Vagina (tissue), 2 donors: ENCODE measurements around the gene ULK2. TPM values are rescaled to one million over a fixed set of nuclear protein-coding genes. Genes with fewer than 3 reads are reported as not detected.

Experiments
- DNase-seq, 2 donors: peaks; one replicate each; pipeline ENCODE4 v3.0.0-alpha.2; 2017; ENCODE audit errors: extremely low spot score in 2 of 2
- H3K27ac ChIP-seq: fragments of 200-600 bp; sonication (generic); one replicate; pipeline ENCODE4 v1.5.1; 2019
- H3K27me3 ChIP-seq: fragments of 200-600 bp; sonication (generic); one replicate; pipeline ENCODE4 v1.5.1; 2019
- H3K36me3 ChIP-seq, 2 donors: fragments of 200-600 bp; sonication (generic); one replicate each; pipeline ENCODE4 v1.5.1; 2017 to 2019
- H3K4me1 ChIP-seq: fragments of 200-600 bp; sonication (generic); one replicate; pipeline ENCODE4 v1.5.1; 2019
- H3K4me3 ChIP-seq, 2 donors: fragments of 200-600 bp; sonication (generic); 1 replicate in 1 of 2; 2 replicates in 1 of 2; pipeline ENCODE4 v1.5.1; 2016 to 2019
- H3K9me3 ChIP-seq: fragments of 200-600 bp; sonication (generic); one replicate; pipeline ENCODE4 v1.5.1; 2019
- POLR2A ChIP-seq, 2 donors: fragments of 450-650 bp; IDR thresholded peaks; one replicate each; pipeline ENCODE4 v1.6.1; 2017; ENCODE audit warnings: antibody characterized with exemption in 2 of 2, mild to moderate bottlenecking in 2 of 2, moderate library complexity in 2 of 2
- POLR2AphosphoS5 ChIP-seq, 2 donors: sonication (generic); formaldehyde crosslinking; IDR thresholded peaks; one replicate each; pipeline ENCODE4 v1.9.0; 2017; ENCODE audit warnings: antibody characterized with exemption in 2 of 2, mild to moderate bottlenecking in 2 of 2, low read depth in 1 of 2; ENCODE audit not compliant: insufficient read depth in 1 of 2
- intact Hi-C: fragments of 100-400 bp; cut with DNase I; formaldehyde crosslinking; loops from one replicate; pipeline ENCODE4 v1.15.1; 2023
- total RNA-seq: library from RNA; depleted of rRNA; stranded (reverse); fragments of >200 nt; gene quantifications from one replicate; pipeline ENCODE4 v1.2.3, GENCODE V29; 2016
- TF ChIP-seq, protein P1 (sequence below), 3 experiments: fragments of 450-650 bp in 2 of 3; fragments of 200-600 bp in 1 of 3; sonication (generic) in 1 of 3; IDR thresholded peaks; one replicate each; pipeline ENCODE4 v1.5.1; 2017 to 2019; ENCODE audit warnings: antibody characterized with exemption in 3 of 3, mild to moderate bottlenecking in 2 of 3, moderate library complexity in 2 of 3

ULK2 gene
- total RNA-seq, 1 donor from 2014 or later: 25.3 TPM

DNA sequence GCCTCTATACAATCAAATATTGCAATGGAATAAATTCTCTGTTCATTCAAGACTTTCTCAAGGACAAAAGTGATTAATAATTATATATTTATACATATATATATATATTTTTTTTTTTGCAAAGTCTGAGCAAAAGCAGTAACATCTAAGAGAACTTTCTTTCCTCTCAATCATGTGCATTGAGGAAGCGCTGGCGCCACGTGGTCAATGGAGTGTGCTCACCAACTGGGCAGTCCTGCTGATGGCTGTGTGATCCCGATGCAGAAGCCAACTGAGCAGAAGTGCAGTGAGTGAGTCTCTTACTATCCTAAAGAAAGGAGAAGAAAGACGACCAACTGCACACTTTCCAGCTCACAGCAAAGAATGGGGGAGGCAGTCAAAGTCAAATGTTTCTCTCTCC, 37.2 kb upstream of the ULK2 start:
- intact Hi-C loops: no loop called here
- Histone ChIP-seq H3K4me1 (peaks cover 11% of the 10 kb centered on the region), H3K9me3 (no peaks in the 10 kb centered on the region), H3K36me3 (peaks cover 0 to 31% of the 10 kb centered on the region in 2 donors), H3K27ac (no peak overlapping the region), H3K4me3 (no peak overlapping the region), H3K27me3 (no peaks in the 10 kb centered on the region)
- TF ChIP-seq, protein P1, sequence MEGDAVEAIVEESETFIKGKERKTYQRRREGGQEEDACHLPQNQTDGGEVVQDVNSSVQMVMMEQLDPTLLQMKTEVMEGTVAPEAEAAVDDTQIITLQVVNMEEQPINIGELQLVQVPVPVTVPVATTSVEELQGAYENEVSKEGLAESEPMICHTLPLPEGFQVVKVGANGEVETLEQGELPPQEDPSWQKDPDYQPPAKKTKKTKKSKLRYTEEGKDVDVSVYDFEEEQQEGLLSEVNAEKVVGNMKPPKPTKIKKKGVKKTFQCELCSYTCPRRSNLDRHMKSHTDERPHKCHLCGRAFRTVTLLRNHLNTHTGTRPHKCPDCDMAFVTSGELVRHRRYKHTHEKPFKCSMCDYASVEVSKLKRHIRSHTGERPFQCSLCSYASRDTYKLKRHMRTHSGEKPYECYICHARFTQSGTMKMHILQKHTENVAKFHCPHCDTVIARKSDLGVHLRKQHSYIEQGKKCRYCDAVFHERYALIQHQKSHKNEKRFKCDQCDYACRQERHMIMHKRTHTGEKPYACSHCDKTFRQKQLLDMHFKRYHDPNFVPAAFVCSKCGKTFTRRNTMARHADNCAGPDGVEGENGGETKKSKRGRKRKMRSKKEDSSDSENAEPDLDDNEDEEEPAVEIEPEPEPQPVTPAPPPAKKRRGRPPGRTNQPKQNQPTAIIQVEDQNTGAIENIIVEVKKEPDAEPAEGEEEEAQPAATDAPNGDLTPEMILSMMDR (IDR thresholded peaks at IDR 0.05): no peak
- no peak for TF ChIP-seq POLR2AphosphoS5 (IDR thresholded peaks at IDR 0.05; ENCODE audit: insufficient read depth in 1 of 2, low read depth in 1 of 2)
- no peak for TF ChIP-seq POLR2A (IDR thresholded peaks at IDR 0.05)
- no peak for DNase-seq

DNA sequence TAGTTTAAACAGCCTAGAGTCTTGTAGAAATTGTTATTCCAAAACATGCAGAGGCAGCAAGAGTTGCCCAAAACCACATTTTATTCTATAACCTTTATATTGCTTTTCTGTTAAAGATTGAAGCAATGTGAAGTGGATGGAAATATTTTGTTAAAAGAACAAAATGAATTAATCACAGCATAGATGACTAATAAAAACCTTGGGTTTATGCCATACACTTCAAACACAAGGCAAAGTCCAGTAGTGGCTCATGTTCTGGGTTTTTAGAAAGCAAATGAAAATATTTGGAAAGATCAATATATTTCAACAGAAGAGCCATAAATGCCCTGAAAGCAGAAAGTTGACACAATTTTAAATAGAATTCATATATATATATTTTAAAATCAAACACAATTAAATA, 36.7 kb upstream of the ULK2 start:
- H3K9me3 ChIP-seq: no peaks in the 10 kb centered on the region
- TF ChIP-seq POLR2AphosphoS5 (IDR thresholded peaks at IDR 0.05; ENCODE audit: insufficient read depth in 1 of 2, low read depth in 1 of 2) (no peak), POLR2A (IDR thresholded peaks at IDR 0.05) (no peak)
- TF ChIP-seq, protein P1 (IDR thresholded peaks at IDR 0.05): no peak
- H3K27ac ChIP-seq: no peak overlapping the region
- no peak for DNase-seq
- H3K4me1 ChIP-seq: peaks cover 11% of the 10 kb centered on the region
- peaks cover 0 to 26% of the 10 kb centered on the region in 2 donors for H3K36me3 ChIP-seq
- H3K4me3 ChIP-seq: no peak overlapping the region
- intact Hi-C loops: no loop called here
- H3K27me3 ChIP-seq: no peaks in the 10 kb centered on the region

DNA sequence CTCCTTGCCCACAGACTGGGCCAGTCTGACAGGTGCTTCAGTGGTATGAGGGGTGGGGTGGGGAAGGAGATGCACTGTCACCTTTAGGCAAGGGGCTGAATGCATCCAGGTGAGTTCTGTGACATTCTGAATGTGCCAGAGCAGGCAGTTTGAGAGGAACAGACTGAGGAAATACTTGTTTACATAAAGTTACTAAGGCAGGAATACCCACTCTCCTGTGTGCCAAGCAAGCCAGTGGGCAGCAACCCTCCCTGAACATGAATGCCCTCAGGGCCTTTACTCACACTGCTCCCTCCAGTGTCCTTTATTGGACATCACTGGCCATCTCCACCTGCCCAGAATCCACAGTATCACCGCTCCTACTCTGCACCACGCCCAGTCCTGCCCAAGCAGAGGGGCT, 33.1 kb upstream of the ULK2 start:
- intact Hi-C loops: no loop called here
- no peak overlapping the region for H3K27ac ChIP-seq
- H3K4me1 ChIP-seq: peaks cover 30% of the 10 kb centered on the region
- no peaks in the 10 kb centered on the region for H3K9me3 ChIP-seq
- no peaks in the 10 kb centered on the region for H3K27me3 ChIP-seq
- DNase-seq: no peak
- H3K4me3 ChIP-seq: no peak overlapping the region
- H3K36me3 ChIP-seq: peaks cover 0 to 4% of the 10 kb centered on the region in 2 donors
- TF ChIP-seq POLR2A (IDR thresholded peaks at IDR 0.05) (no peak), POLR2AphosphoS5 (IDR thresholded peaks at IDR 0.05; ENCODE audit: insufficient read depth in 1 of 2, low read depth in 1 of 2) (no peak)
- TF ChIP-seq, protein P1 (IDR thresholded peaks at IDR 0.05): no peak

DNA sequence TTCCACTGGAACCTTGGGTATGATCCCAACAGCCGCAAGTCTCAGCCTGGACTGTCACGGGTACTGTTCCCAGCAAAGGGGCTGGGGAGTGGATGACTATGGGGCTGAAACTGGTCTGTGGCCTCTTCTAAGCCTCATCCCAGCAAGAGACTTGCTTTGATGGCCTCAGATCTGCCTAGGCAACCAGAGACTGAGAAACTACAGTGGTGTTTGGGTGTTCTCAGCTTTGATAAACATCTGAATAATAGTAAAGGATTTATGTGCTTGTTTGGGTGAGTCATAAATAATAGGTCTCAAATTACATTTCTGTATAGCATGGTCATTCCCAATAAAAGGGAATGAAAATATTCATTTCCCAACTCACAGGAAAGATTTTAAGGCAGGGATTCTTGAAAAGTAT, 30.2 kb upstream of the ULK2 start:
- no peak for TF ChIP-seq POLR2A (IDR thresholded peaks at IDR 0.05)
- no peak for TF ChIP-seq POLR2AphosphoS5 (IDR thresholded peaks at IDR 0.05; ENCODE audit: insufficient read depth in 1 of 2, low read depth in 1 of 2)
- peaks cover 19% of the 10 kb centered on the region for H3K4me1 ChIP-seq
- DNase-seq: no peak
- H3K27ac ChIP-seq: peak overlapping the region; percentile 27
- H3K36me3 ChIP-seq: no peaks in the 10 kb centered on the region
- intact Hi-C loops: no loop called here
- H3K4me3 ChIP-seq: no peak overlapping the region
- H3K9me3 ChIP-seq: no peaks in the 10 kb centered on the region
- H3K27me3 ChIP-seq: no peaks in the 10 kb centered on the region

DNA sequence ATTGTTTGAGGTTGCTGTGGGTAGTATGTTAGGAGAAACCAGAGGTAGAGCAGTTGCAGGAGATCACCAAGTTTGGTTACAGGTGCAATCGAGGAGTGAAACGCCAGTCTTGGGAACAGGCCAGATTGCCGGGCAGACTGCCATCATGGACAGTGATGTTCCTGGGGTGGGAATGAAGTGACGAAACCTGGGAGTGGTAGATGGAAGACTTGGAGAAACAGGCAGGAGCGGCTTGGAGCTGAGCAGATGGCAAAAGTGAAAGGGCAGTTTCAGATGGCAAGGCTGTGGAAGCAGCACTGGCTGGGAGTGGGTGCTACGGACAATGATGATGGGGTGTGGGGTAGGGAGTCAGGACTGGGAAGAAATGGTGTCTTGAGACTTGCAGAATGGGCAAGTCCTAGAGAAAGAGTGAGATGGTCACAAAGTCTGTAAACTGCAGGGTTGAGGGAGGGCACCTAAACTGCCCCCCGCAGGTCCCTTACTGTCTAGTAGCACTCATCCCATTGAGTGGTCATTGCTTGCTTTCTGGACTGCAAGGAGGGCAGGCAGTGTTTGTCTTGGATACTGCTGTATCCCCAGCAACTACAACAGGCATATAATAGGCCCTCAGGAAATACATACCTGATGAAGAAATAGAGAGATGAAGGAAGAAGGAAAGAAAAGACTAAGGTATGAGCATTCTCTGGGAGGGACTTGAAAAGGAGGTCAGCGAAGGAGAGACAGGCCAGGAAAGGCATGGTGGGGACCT, 29.5 kb upstream of the ULK2 start:
- Histone ChIP-seq H3K9me3 (no peaks in the 10 kb centered on the region), H3K4me3 (no peak overlapping the region), H3K4me1 (peaks cover 19% of the 10 kb centered on the region), H3K27ac (peak overlapping the region; percentile 27), H3K36me3 (no peaks in the 10 kb centered on the region), H3K27me3 (no peaks in the 10 kb centered on the region)
- intact Hi-C loops: no loop called here
- TF ChIP-seq, protein P1 (IDR thresholded peaks at IDR 0.05): no peak
- DNase-seq: no peak
